Inflammatory macrophage (primary cell): ENCODE data around the gene SOD2.
"Not testable (repeated sequence)": the region's sequence is repeated elsewhere in the genome, so short reads cannot be mapped to it uniquely, and the experiment has no call there.

Source experiments
- DNase-seq, 2 donors: peaks; one replicate each; pipeline ENCODE4 v3.0.0-alpha.2; 2020 to 2022

The SOD2 gene

DNA sequence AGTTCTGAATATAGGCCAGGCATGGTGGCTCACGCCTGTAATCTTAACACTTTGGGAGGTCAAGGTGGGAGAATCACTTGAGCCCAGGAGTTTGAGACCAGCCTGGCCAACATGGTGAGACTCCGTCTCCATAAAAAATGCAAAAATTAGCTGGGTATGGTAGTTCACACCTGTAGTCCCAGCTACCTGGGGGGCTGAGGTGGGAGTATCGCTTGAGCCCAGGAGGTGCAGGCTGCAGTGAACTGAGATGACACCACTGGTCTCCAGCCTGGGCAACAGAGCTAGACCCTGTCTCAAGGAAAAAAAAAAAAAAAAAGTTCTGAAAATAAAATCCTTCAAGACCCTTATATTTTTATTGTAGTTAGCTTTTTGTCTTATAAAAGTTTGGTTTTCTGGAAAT is 22.6 kb upstream of the SOD2 start:
- DNase-seq: no peak

DNA sequence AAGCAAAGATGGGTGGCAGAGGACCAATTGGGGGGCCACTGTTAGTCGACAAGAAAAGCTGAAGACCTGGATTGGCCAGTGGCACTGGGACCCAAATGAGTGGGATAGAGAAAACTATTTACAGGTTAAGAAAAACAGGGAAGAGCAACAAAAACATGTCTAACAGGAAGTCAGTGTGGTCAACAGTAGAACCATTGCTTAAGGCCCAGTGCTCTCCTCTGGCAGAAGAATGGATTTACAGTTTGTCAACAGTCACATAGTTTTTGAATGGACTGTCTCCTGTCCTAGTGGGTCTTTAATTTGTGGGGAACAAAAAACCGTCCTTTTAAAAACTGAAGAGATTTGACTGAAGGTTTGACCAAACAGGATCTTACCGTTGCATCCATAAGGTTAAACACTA is 22.1 kb upstream of the SOD2 start:
- peak; percentile 49 to 61 for DNase-seq

DNA sequence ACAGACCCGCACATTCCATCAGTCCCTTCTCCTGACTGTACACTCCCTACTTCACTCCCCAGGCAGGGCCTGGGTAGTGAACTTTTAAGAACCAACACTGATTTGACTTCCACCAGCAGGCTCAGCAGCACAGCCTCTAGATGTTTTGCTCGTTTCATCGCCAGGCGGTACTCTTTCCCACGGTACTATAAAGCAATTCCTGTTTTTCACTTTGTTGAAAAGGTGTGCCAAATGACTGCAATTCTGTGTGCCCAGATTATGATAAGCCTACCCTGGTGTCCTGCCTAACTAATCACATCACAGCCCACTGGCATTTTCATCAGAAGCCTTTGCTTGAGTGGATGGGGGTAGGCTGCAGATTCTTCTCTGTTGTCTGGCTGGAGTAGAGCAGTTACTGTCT is 21.4 kb upstream of the SOD2 start:
- DNase-seq: no peak

DNA sequence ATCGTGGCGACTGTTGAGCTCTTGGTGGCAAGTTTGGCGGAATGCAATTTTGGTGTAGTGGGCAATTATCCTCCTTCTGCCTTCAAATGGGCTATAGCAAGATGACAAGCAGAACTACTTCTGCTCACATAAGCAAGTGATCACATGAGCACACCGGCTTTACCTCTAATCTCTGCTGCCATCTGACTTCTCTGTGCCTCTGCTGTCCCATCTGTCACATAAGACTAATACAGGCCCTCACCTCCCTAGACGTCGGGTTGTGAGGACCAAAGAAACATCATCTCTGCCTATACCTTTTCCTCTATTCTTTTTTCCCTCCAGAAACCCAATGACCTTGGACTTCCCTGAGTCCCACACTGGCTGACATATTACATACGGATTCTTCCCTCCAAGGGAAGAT is 20.9 kb upstream of the SOD2 start:
- DNase-seq: no peak

DNA sequence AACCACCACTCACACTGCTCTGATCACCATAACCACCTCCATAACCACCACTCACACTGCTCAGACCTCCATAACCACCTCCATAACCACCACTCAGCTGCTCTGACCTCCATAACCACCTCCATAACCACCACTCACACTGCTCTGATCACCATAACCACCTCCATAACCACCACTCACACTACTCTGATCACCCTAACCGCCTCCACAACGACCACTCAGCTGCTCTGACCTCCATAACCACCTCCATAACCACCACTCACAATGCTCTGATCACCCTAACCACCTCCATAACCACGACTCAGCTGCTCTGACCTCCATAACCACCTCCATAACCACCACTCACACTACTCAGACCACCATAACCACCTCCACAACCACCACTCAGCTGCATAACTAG is 19.3 kb upstream of the SOD2 start:
- DNase-seq: not testable (repeated sequence)

DNA sequence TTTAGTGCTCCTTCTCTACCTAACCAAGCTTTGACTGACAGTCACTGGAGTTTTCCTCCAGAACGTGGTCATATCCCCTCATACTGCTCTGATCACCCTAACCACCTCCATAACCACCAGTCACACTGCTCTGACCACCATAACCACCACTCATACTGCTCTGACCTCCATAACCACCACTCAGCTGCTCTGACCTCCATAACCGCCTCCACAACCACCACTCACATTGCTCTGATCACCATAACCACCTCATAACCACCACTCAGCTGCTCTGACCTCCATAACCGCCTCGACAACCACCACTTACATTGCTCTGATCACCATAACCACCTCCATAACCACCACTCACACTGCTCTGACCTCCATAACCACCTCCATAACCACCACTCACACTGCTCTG is 17.6 kb upstream of the SOD2 start:
- not testable (repeated sequence) for DNase-seq

DNA sequence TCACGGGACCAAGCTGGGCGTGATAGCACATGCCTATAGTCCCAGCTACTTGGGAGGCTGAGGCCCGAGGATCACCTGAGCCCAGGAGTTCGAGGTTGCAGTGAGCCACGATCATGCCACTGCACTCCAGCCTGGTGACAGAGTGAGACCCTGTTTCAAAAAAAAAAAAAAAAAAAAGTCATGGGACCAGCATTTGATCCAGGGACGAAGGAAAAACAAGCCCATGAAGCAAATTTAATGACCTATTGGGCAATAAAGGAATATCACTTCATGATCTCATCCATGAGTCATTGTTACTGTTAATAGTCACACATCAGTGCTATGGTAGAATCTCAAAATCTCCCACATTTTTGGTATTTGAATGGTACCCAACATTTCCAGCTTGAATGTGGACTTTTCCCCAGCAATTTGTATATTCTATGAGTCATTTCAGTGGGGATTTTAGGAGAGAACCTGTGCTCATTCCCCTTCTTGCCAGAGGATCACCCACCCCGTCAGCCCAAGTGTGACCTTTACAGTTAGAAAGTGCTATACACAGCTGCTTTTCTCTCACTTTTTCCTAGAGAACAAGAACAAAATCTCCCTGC is 8.5 kb upstream of the SOD2 start:
- DNase-seq: peak; percentile 75 to 87

DNA sequence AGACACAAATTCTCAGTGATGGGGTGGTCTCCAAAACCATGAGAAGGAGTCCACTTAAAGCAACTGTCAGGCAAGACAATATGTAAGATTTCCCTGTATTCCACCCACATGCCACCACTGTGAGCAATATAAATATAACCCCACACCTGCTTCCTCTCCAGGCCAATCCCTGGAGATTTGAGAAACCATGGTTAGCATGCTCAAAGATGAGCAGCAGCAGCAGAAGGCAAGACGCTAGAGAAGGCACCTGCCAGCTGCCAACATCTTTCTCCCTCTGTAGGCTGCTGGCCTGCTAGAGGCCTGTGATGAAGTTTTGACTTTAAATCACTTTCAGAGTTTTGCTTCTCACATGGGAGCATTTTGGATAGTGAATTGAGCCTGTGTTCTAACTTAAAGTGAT is 7.9 kb upstream of the SOD2 start:
- DNase-seq: no peak

DNA sequence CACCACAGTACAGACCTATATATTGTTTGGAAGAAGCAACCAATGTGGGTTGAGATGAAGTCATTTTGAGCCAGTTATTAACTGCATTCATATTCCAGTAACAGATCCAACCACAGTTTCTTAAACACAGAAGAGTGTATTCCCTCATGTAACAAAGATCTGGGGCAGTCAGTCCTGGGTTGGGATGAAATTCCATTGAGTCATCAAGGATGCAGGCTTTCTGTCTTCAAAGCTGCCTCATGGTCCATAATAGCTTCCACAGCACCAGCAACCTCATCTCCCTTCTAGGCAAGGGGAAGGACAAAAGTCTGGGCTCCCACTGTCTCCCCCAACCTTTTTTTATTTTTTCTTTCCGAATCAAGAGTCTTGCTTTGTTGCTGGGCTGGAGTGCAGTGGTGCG is 2.9 kb upstream of the SOD2 start:
- DNase-seq: no peak

DNA sequence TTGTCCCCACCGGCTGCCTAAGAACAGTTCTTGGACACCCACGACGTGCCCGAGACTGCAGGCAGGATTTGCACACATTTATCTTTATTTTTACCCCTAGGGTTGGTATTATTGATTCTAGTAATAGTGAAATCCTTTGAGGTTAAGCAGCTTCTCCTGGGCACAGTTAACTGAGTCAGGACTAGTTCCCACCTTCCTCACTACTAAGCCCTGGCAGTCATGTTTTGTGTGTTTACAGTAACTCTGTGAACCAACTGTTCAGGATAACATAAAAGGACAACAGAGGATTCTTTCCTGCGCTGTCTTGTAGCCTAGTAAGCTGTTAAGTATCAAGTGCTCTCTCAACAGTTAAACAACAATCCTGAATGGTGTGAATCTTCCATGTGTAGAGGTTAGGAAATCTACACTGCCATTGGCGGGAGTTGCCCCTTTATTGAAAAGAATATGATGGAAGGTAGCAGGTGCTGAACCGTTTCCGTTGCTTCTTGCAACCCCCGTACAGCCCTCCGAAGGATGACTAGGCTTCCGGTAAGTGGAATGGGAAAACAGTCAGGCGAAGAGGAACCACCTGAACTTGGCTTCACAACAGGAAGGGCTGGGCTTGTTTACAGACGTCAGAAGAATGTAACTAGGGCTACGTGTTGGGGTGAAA is 979 bp upstream of the SOD2 start:
- peak; percentile 65 to 74 for DNase-seq

DNA sequence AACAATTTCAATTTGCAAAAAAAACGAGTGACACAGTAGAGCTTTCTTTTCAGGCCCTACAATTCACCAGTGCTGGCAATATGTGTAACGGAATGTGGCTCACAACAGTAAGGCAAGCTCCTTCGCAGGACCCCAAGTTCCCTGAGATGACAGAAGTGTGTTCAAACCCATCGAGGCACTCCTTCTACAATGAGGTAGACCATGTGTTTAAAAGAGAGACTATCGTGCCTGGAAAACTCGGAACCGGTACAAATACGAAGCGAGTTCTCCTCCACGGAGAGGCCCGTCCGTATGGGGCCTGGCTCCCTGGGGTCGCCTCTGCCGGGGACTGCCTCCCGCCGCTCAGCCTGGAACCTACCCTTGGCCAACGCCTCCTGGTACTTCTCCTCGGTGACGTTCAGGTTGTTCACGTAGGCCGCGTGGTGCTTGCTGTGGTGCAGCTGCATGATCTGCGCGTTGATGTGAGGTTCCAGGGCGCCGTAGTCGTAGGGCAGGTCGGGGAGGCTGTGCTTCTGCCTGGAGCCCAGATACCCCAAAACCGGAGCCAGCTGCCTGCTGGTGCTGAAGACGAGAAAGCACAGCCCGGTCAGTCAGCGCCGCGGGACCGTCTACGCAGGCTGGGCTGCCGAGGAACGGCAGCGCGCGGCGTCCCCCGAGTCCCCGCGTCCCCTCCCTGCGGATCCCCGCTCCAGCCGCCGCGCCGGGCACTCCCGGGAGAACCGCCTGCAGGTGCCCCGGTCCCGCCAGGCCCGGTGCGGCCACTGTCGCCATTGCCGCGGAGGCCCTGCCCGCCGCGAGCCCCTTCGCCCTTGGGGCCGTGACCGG is 526 bp downstream of the SOD2 start:
- DNase-seq: peak; percentile 37 to 62

DNA sequence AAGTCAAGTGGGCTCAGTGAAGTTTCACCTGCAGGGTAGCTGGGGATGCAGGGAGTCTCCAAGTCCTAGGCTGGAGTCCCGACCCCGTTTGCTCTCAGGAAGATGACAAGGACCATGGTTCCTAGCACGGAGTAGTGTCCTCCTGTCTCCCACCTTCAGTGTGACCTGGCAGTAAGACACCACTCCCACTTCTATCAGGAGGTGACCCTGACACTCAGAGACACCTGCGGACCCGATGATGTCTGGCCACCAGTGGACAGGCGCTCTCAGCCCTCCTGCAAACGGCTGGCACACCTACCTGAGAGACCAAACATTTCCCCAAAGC is 1.1 kb downstream of the SOD2 start:
- no peak for DNase-seq

DNA sequence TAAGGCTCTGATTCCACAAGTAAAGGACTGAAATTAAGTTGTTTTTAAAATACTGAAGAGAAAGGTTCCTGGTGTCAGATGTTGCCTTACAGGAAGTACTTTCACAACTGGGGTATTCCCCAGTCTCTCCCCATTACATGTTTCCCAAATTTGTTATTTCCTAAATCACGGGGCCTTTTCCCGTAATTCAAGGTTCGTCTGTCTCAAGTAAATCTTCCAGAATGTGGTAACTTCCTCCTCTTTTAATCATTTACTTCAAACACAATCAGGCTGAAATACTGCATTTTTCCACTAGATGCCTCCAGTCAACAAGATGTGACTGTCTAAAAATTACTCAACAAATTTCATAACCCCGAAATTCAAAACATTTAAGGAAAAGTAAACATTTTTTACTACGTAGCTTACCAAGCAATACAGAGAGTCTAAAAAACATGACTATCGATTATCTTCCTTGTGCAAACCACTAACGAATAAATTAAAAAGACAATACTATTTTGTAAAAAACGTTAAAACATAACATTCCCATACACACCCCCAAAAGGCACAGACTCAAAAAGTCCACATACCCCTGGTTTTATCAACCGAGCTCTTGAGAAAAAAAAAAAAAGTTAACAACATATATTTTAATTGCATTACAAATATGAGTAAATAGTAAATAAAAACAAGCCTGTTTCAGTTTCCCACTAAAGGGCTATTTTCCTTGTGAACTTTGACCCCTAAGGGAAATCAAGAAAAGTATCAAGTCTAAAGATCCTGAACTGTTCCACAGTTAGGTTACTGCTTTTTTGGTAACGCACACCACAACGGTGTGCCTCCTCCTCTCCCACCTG is 1.7 kb downstream of the SOD2 start:
- DNase-seq: peak; percentile 92 to 98

DNA sequence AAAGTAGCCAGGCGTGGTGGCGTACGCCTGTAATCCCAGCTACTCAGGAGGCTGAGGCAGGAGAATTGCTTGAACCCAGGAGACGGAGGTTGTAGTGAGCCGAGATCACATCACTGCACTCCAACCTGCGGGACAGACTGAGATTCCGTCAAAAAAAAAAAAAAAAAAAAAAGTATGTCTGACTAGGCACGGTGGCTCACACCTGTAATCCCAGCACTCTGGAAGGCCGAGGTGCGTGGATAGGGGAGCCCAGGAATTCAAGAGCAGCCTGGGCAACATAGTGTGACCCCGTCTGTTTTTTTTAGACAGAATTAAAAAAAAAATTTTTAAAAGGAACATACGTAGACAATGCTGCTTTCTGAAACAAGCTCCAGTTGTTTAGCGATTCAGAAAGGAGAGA is 2.9 kb downstream of the SOD2 start:
- not testable (repeated sequence) for DNase-seq

DNA sequence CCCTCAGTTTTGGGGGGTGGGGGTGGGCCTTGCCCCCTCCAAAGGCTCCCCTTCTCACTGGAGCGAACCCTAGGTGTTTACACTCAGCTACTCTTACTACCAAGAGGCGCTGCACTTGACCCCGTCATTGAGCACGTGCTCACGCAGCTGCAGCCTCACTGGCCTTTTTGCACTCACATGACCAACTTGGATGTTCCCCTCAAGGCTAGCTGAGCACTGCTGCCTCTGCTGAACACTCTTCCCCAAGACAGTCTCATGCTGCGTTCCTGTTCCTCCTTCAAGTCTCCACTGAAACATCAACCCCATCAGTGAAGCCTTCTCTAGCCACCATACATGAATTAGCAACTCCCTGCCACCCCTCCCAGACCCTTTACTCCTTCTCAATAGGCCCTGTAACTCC is 4.0 kb downstream of the SOD2 start:
- peak; percentile 28 to 57 for DNase-seq

DNA sequence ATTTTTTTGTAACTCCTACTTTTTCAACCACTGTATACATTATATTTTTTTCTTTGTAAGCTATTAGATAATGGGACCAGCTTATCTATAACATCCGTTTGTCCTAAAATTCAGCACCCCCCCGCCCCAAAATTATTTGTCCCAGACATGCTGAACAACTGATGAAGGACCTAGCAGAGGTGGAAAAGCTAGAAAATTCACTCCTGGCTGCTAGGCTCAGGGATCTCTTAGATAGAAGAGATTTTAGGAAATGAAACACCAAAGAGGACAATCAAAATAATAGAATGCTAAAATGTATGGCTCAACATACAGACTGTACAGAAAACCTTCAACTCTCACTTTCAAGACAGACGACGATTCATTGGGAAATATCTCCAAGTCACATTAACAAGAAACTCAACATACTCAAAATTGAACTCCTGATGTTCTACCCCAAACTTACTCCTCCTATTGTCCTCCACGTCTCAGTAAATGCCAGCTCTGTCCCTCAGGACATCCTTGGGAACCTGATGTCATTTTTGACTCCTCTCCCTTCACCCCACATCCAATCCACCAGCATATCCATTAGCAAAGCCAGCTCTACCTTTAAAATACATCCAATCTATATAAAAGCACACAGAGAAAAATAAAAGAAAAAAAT is 4.7 kb downstream of the SOD2 start:
- no peak for DNase-seq

DNA sequence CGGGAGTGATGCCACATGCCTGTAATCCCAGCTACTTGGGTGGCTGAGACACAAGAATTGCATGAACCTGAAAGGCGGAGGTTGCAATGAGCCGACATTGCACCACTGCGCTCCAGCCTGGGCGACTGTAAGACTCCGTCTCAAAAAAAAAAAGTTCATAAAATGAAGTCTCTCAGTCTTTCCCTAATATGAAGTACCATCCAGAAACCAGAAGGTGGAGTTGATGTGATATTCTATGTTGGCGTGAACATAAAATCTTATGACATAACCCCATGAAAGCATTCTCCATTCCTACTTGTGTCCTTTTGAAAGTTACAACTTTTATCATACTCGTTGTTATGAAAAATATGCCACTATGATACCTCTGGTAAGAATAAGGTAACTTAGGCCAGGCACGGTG is 5.7 kb downstream of the SOD2 start:
- no peak for DNase-seq

DNA sequence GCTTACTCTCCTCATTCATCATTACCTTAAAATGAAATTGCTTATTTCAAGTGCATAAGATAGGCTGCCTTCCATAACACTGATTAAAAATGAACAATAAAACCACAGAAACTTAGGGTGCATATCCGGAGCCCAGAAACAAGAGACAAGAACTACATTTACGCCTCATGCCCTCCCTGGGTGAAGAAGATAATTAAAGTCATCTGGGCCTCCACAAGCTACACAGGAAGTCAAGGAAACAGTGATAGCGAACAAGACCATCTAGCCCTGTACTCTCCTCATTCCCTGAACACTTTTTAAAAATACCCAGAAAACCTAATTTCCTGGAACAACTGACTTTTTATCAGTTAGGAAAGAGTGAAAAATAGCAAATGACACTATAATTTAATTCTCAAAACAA is 6.3 kb downstream of the SOD2 start:
- DNase-seq: no peak

DNA sequence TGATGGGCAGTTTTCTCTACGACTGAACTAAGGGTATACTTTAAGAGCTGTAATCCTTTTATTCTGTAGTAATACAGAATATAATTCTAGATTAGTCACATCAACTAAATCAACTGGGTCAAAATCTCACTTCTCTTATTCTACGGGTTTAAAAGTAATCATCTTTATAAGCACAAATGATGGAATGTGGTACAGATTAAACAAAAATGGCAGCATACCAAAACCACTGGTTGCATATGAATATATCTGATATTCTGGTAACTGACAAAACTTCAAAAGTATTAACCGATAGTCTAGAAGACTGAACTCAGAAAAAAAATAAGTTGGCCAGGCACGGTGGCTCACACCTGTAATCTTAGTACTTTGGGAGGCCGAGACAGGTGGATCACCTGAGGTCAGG is 7.0 kb downstream of the SOD2 start:
- no peak for DNase-seq

DNA sequence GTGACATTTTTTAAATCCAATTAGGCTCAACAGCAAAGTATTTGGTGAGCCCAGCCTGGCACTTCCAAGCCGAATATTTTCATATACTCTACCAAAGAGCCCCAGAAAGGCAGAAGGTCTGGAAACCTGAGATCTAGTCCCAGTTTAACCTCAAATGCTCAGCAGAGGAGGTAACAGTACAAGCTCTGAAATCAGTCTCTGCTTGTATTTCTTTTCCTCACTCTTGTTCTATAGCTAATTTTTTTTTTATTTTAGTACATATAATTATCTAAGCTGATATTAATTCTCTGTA is 9.1 kb downstream of the SOD2 start:
- no peak for DNase-seq

DNA sequence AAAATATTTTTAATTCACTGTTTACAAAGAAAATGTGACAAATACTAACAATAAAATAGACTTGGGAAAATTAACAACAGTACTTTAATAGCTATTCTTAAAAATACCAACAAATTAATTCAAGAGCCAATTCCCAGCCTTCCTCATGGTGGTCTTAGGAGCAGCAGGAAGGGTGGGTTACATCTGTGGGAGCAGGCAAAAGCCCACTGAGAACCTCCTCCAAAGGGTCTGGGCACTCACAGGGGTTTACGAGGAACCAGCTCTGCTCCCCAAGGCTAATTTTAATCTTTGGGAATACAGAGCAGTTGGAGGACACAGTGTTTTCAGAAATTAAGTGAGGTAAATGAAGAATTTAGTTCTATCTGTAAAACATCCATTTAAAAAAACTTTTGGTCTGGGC is 10.2 kb downstream of the SOD2 start:
- no peak for DNase-seq

DNA sequence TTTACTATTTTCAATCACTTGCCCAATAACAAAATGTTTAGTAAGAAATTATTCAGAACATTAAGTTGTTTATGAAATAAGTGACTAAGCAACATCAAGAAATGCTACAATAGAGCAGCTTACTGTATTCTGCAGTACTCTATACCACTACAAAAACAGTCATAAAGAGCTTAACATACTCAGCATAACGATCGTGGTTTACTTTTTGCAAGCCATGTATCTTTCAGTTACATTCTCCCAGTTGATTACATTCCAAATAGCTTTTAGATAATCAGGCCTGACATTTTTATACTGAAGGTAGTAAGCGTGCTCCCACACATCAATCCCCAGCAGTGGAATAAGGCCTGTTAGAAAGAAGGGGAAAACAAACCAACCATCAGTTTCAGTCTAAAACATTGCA is 10.7 kb downstream of the SOD2 start:
- DNase-seq: no peak
